ENCODE results near the gene MMP17.

Gene MMP17

GRCh38 chr12:131850856-131851559, 22.8 kb downstream of the MMP17 start:
- no peak for DNase-seq

GRCh38 chr12:131851741-131852550, 23.8 kb downstream of the MMP17 start:
- DNase-seq, result no peak

GRCh38 chr12:131852551-131853299, 24.5 kb downstream of the MMP17 start:
- DNase-seq, result no peak

GRCh38 chr12:131853832-131854797, 25.9 kb downstream of the MMP17 start:
- peak; percentile 25 for DNase-seq

- no peak for DNase-seq
Measured at GRCh38 chr12:131854861-131855476, 26.8 kb downstream of the MMP17 start.

- peak; percentile 20 for DNase-seq
Measured at GRCh38 chr12:131855521-131856142, 27.4 kb downstream of the MMP17 start.

GRCh38 chr12:131856366-131857097, 28.3 kb downstream of the MMP17 start:
- DNase-seq, result no peak

- DNase-seq, result no peak
Measured at GRCh38 chr12:131857908-131858850, 30.0 kb downstream of the MMP17 start.

GRCh38 chr12:131860472-131861260, 32.5 kb downstream of the MMP17 start:
- no peak for DNase-seq

- DNase-seq, result no peak
Measured at GRCh38 chr12:131861261-131862083, 33.3 kb downstream of the MMP17 start.

GRCh38 chr12:131862084-131862441, 33.9 kb downstream of the MMP17 start:
- DNase-seq, result no peak

GRCh38 chr12:131862600-131862993, 34.4 kb downstream of the MMP17 start:
- DNase-seq, result no peak

GRCh38 chr12:131862994-131863710, 35.0 kb downstream of the MMP17 start:
- DNase-seq, result no peak

- DNase-seq, result no peak
Measured at GRCh38 chr12:131863711-131864396, 35.7 kb downstream of the MMP17 start.

- no peak for DNase-seq
Measured at GRCh38 chr12:131864469-131864868, 36.3 kb downstream of the MMP17 start.

- DNase-seq, result no peak
Measured at GRCh38 chr12:131865180-131865875, 37.1 kb downstream of the MMP17 start.
